IMR-90 (cell line): Measurements from ENCODE around the gene ADGRG1. TPM values are rescaled to one million over a fixed set of nuclear protein-coding genes. Genes with fewer than 3 reads are reported as not detected.

Source experiments
- ATAC-seq: fragments of 200-7000 bp; cut with Tn5 transposase; 2 replicates; pipeline ENCODE4 v1.9.1; 2020; ENCODE audit warnings: low read depth, mild to moderate bottlenecking, moderate library complexity
- BruUV-seq: library from RNA; stranded (reverse); fragments of 400-500 nt; replicated peaks from 2 replicates; lab custom pipeline; 2021; lab: Mats Ljungman, UMichigan
- CTCF ChIA-PET: fragments of 300-600 bp; formaldehyde crosslinking; extraction: SDS; loops from one replicate; lab custom pipeline; 2021; ENCODE audit warnings: antibody characterized with exemption; lab: Yijun Ruan, JAX
- POLR2A ChIA-PET: fragments of 300-600 bp; sonication (Branson Sonifier 250); formaldehyde crosslinking; loops from one replicate; lab custom pipeline; 2022; ENCODE audit warnings: antibody characterized with exemption; ENCODE audit not compliant: unreplicated experiment; lab: Charles Lee
- DNase-seq: peaks from one replicate; pipeline ENCODE4 v3.0.0; 2013
- H2AFZ ChIP-seq: replicated peaks from 2 replicates; pipeline ENCODE3; 2013; ENCODE audit warnings: low read length, mild to moderate bottlenecking; ENCODE audit not compliant: poor library complexity
- H2AK5ac ChIP-seq: 2 replicates; pipeline ENCODE4 v1.6.1; 2013; ENCODE audit warnings: low read depth, low read length, inconsistent platforms
- H2AK9ac ChIP-seq: replicated peaks from 2 replicates; pipeline ENCODE3; 2013; ENCODE audit warnings: mild to moderate bottlenecking, low read depth, low read length, moderate library complexity; ENCODE audit not compliant: poor library complexity
- H2BK120ac ChIP-seq: 2 replicates; pipeline ENCODE4 v1.6.1; 2013; ENCODE audit warnings: low read depth, low read length, inconsistent platforms
- H2BK15ac ChIP-seq: 3 replicates; pipeline ENCODE4 v1.6.1; 2013; ENCODE audit warnings: low read depth, low read length, inconsistent platforms
- H2BK20ac ChIP-seq: 2 replicates; pipeline ENCODE4 v1.6.1; 2013; ENCODE audit warnings: low read depth, mild to moderate bottlenecking, inconsistent platforms, low read length, moderate library complexity
- H2BK5ac ChIP-seq: 2 replicates; pipeline ENCODE4 v1.6.1; 2013; ENCODE audit warnings: mild to moderate bottlenecking, low read depth, low read length, inconsistent platforms; ENCODE audit not compliant: poor library complexity, severe bottlenecking
- H3K14ac ChIP-seq: replicated peaks from 2 replicates; pipeline ENCODE4 v1.6.1; 2013; ENCODE audit warnings: low read depth, low read length, inconsistent platforms
- H3K18ac ChIP-seq: 2 replicates; pipeline ENCODE4 v1.6.1; 2013; ENCODE audit warnings: low read depth, low read length, control low read depth
- H3K23ac ChIP-seq: 2 replicates; pipeline ENCODE4 v1.6.1; 2013; ENCODE audit warnings: low read depth, low read length, inconsistent platforms
- H3K27ac ChIP-seq: 2 replicates; pipeline ENCODE4 v1.5.1; 2013; ENCODE audit warnings: mild to moderate bottlenecking, control low read depth, low read length; ENCODE audit not compliant: insufficient read depth
- H3K27me3 ChIP-seq: 2 replicates; pipeline ENCODE4 v1.6.1; 2013; ENCODE audit warnings: low read length; ENCODE audit not compliant: control insufficient read depth, insufficient read depth
- H3K36me3 ChIP-seq: 2 replicates; pipeline ENCODE4 v1.6.1; 2013; ENCODE audit warnings: low read length, mixed read lengths; ENCODE audit not compliant: control insufficient read depth, insufficient read depth
- H3K4ac ChIP-seq: 2 replicates; pipeline ENCODE4 v1.6.1; 2013; ENCODE audit warnings: low read depth, low read length, inconsistent platforms
- H3K4me1 ChIP-seq: 2 replicates; pipeline ENCODE4 v1.6.1; 2013; ENCODE audit warnings: low read length, mixed read lengths; ENCODE audit not compliant: control insufficient read depth, insufficient read depth
- H3K4me2 ChIP-seq: 2 replicates; pipeline ENCODE4 v1.6.1; 2013; ENCODE audit warnings: low read depth, mild to moderate bottlenecking, control low read depth, low read length, moderate library complexity
- H3K4me3 ChIP-seq: 2 replicates; pipeline ENCODE4 v1.5.1; 2013; ENCODE audit warnings: low read depth, mild to moderate bottlenecking, control low read depth, low read length, moderate library complexity; ENCODE audit not compliant: insufficient read depth
- H3K56ac ChIP-seq: 2 replicates; pipeline ENCODE4 v1.6.1; 2013; ENCODE audit warnings: low read length, inconsistent platforms; ENCODE audit not compliant: insufficient read depth; ENCODE audit errors: extremely low read depth
- H3K79me1 ChIP-seq, 2 experiments: 2 replicates each; pipeline ENCODE4 v1.6.1; 2013; ENCODE audit warnings: low read length in 2 of 2, inconsistent platforms in 1 of 2, low read depth in 1 of 2
- H3K9ac ChIP-seq: 2 replicates; pipeline ENCODE4 v1.6.1; 2013; ENCODE audit warnings: low read depth, low read length, control low read depth
- H3K9me1 ChIP-seq: 2 replicates; pipeline ENCODE4 v1.6.1; 2013; ENCODE audit warnings: low read length, inconsistent platforms; ENCODE audit not compliant: insufficient read depth
- H3K9me3 ChIP-seq: 2 replicates; pipeline ENCODE4 v1.6.1; 2013; ENCODE audit warnings: low read length; ENCODE audit not compliant: control insufficient read depth, insufficient read depth
- H4K20me1 ChIP-seq: 2 replicates; pipeline ENCODE4 v1.6.1; 2013; ENCODE audit warnings: low read length, inconsistent platforms; ENCODE audit not compliant: insufficient read depth
- H4K5ac ChIP-seq: 2 replicates; pipeline ENCODE4 v1.6.1; 2013; ENCODE audit warnings: mild to moderate bottlenecking, low read depth, low read length, control low read depth
- H4K8ac ChIP-seq, 2 experiments: 2 replicates each; pipeline ENCODE4 v1.6.1; 2013; ENCODE audit warnings: low read depth in 2 of 2, low read length in 2 of 2, control low read depth in 1 of 2, inconsistent platforms in 1 of 2
- H4K91ac ChIP-seq: 2 replicates; pipeline ENCODE4 v1.6.1; 2013; ENCODE audit warnings: low read depth, low read length, inconsistent platforms; ENCODE audit not compliant: insufficient read depth
- BHLHE40 ChIP-seq: fragments of 150-350 bp; IDR thresholded peaks from 2 replicates; pipeline ENCODE4 v1.6.1; 2016; ENCODE audit warnings: mild to moderate bottlenecking, low read depth, low read length
- CHD1 ChIP-seq: IDR thresholded peaks from 2 replicates; pipeline ENCODE4 v1.6.1; 2012; ENCODE audit warnings: low read depth, low read length, improper control_type of control experiment
- MAFK ChIP-seq: IDR thresholded peaks from 2 replicates; pipeline ENCODE4 v1.6.1; 2012; ENCODE audit warnings: low read depth, low read length, improper control_type of control experiment
- MAZ ChIP-seq: IDR thresholded peaks from 2 replicates; pipeline ENCODE4 v1.6.1; 2012; ENCODE audit warnings: low read depth, mild to moderate bottlenecking, low read length, improper control_type of control experiment, moderate library complexity, borderline replicate concordance
- MXI1 ChIP-seq: IDR thresholded peaks from 2 replicates; pipeline ENCODE4 v1.6.1; 2012; ENCODE audit warnings: low read depth, mild to moderate bottlenecking, low read length, moderate library complexity, borderline replicate concordance
- NFE2L2 ChIP-seq: fragments of 150-350 bp; IDR thresholded peaks from 2 replicates; pipeline ENCODE4 v1.6.1; 2016; ENCODE audit warnings: low read depth, mild to moderate bottlenecking, low read length
- POLR2A ChIP-seq: IDR thresholded peaks from 2 replicates; pipeline ENCODE4 v1.6.1; 2012; ENCODE audit warnings: mild to moderate bottlenecking, low read depth, low read length
- RAD21 ChIP-seq: IDR thresholded peaks from 2 replicates; pipeline ENCODE4 v1.6.1; 2012; ENCODE audit warnings: low read length, improper control_type of control experiment
- WGBS, 2 experiments: methylation state at CpG; one replicate each; pipeline versions ENCODE4 v1.1.5 to v1.1.7; 2013; ENCODE audit warnings: missing lambda C conversion rate in 2 of 2; ENCODE audit not compliant: insufficient read length in 1 of 2; ENCODE audit errors: extremely low coverage in 2 of 2; 5-methylcytosine and 5-hydroxymethylcytosine counted together
- dilution Hi-C: fragments of 300-500 bp; cut with HindIII; formaldehyde crosslinking; loops from one replicate; pipeline ENCODE4 v1.14.3; 2018; ENCODE audit warnings: low sequenced_read_pairs; ENCODE audit not compliant: unreplicated experiment
- in situ Hi-C: fragments of 300-500 bp; cut with MboI; formaldehyde crosslinking; loops from 3 replicates; pipeline ENCODE4 v1.14.3; 2019; ENCODE audit warnings: low sequenced_read_pairs, inconsistent platforms, mixed read lengths
- intact Hi-C: fragments of 100-400 bp; cut with micrococcal nuclease; formaldehyde crosslinking; loops from 2 replicates; pipeline ENCODE4 v1.10.0; 2022
- polyA plus RNA-seq, 3 experiments: library from polyadenylated mRNA; depleted of rRNA; stranded (reverse); fragments of >200 nt; gene quantifications; 2 replicates each; pipeline ENCODE4 v1.2.3, GENCODE V29; 2012; ENCODE audit warnings: low replicate concordance in 1 of 3
- total RNA-seq: library from RNA; depleted of rRNA; stranded (reverse); fragments of >200 nt; gene quantifications from 2 replicates; pipeline ENCODE4 v1.2.3, GENCODE V29; 2012
- TF ChIP-seq, protein P1 (sequence below): fragments of 150-350 bp; IDR thresholded peaks from 2 replicates; pipeline ENCODE4 v1.6.1; 2016; ENCODE audit warnings: low read depth, mild to moderate bottlenecking, low read length, moderate library complexity, borderline replicate concordance
- TF ChIP-seq, protein P2 (sequence below): fragments of 150-350 bp; IDR thresholded peaks from 2 replicates; pipeline ENCODE4 v1.6.1; 2017; ENCODE audit warnings: mild to moderate bottlenecking, antibody characterized with exemption, low read length, low read depth

The ADGRG1 gene
- total and polyA plus RNA-seq, 2 of the 4 experiments (the other 2 are of a cell fraction), result 0.90 to 8.4 TPM

DNA sequence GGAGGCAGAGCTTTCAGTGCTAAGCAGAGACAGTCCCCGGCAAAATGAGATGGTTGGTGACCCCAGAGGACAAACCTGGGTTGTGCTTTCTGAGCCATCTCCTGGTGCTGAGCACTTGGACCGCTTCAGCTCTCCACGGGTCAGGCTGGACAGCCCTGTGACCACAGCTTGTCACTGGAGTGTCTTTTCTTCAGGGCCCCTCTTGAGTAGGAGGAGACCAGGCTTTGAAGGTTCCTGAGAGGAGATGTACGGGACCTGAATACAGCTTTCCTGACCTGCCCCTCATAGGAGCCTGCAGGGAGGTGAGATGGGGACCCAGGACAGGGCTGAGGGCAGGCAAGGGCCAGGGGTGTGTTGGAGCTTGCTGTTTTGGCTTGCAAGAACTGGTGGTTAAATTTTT is 17.8 kb upstream of the ADGRG1 start:
- no peak overlapping the region for H3K4me2 ChIP-seq
- ATAC-seq, result peak; percentile 16

More for the DNA sequence above, 17.8 kb upstream of the ADGRG1 start:
- no peak overlapping the region; the same call in 1 of the 2 replicates for H2AK5ac ChIP-seq
- H3K27ac ChIP-seq, result peak overlapping the region; percentile 25; the same call in 1 of the 2 replicates
- dilution Hi-C loops (no loop called here), in situ Hi-C loops (no loop called here), intact Hi-C loops (loop anchor here (1.0 kb wide), 1 partner anchor 17 kb away; no protein-coding TSS in a partner anchor)
- H3K4me3 ChIP-seq, result no peak overlapping the region
- no peaks in the 10 kb centered on the region for H3K79me1 ChIP-seq
- peak overlapping the region; percentile 29 for H4K91ac ChIP-seq
- H3K9ac ChIP-seq, result no peak overlapping the region
- H3K4ac ChIP-seq, result peak overlapping the region; percentile 71
- CTCF ChIA-PET, result no interaction called here
- no TSS peak for BruUV-seq
- peak overlapping the region; percentile 8; the same call in 1 of the 2 replicates for H4K5ac ChIP-seq
- H3K56ac ChIP-seq, result no peak overlapping the region
- peaks cover 19% of the 10 kb centered on the region for H3K4me1 ChIP-seq
- H3K14ac ChIP-seq, result peak overlapping the region; percentile 12
- DNase-seq, result no peak
- H2BK20ac ChIP-seq, result peak overlapping the region; percentile 64
- H3K23ac ChIP-seq, result peak overlapping the region; percentile 47; the same call in 1 of the 2 replicates
- peak overlapping the region; percentile 6 for H2BK5ac ChIP-seq
- no peaks in the 10 kb centered on the region for H4K20me1 ChIP-seq
- H3K9me1 ChIP-seq, result peaks cover 7% of the 10 kb centered on the region; the same call in 1 of the 2 replicates
- H2BK15ac ChIP-seq, result peak overlapping the region; percentile 72; the same call in 2 of the 3 replicates
- peak overlapping the region; percentile 67 for H2BK120ac ChIP-seq
- H3K9me3 ChIP-seq, result no peaks in the 10 kb centered on the region
- WGBS, 2 experiments, result no CpG with 5 or more reads among the region's 4 CpGs
- no peaks in the 10 kb centered on the region for H3K36me3 ChIP-seq
- peak overlapping the region in 1 of 2 experiments; percentile 63; a peak in 3 of 4 replicates for H4K8ac ChIP-seq
- no peak overlapping the region for H2AFZ ChIP-seq
- no peaks in the 10 kb centered on the region for H3K27me3 ChIP-seq
- no peak for TF ChIP-seq MXI1
- TF ChIP-seq MAZ, result no peak
- TF ChIP-seq MAFK, result no peak
- TF ChIP-seq NFE2L2, result no peak
- TF ChIP-seq RAD21, result no peak
- TF ChIP-seq, protein P1, sequence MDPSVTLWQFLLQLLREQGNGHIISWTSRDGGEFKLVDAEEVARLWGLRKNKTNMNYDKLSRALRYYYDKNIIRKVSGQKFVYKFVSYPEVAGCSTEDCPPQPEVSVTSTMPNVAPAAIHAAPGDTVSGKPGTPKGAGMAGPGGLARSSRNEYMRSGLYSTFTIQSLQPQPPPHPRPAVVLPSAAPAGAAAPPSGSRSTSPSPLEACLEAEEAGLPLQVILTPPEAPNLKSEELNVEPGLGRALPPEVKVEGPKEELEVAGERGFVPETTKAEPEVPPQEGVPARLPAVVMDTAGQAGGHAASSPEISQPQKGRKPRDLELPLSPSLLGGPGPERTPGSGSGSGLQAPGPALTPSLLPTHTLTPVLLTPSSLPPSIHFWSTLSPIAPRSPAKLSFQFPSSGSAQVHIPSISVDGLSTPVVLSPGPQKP, result no peak
- TF ChIP-seq POLR2A, result no peak
- TF ChIP-seq CHD1, result no peak
- TF ChIP-seq BHLHE40, result no peak
- TF ChIP-seq, protein P2, sequence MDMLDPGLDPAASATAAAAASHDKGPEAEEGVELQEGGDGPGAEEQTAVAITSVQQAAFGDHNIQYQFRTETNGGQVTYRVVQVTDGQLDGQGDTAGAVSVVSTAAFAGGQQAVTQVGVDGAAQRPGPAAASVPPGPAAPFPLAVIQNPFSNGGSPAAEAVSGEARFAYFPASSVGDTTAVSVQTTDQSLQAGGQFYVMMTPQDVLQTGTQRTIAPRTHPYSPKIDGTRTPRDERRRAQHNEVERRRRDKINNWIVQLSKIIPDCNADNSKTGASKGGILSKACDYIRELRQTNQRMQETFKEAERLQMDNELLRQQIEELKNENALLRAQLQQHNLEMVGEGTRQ, result no peak
- POLR2A ChIA-PET, result no interaction called here
- H2AK9ac ChIP-seq, result no peak overlapping the region
- peak overlapping the region; percentile 69 for H3K18ac ChIP-seq
